NB4 (cell line): Measurements from ENCODE around the gene GNAO1.

Source experiments
- DNase-seq: peaks from one replicate; pipeline ENCODE4 v3.0.0; 2010; ENCODE audit warnings: low read depth
- H3K4me3 ChIP-seq: one replicate; pipeline ENCODE4 v1.5.1; 2011; ENCODE audit warnings: mild to moderate bottlenecking, low read depth, low read length, moderate library complexity
- CTCF ChIP-seq: IDR thresholded peaks from one replicate; pipeline ENCODE4 v1.5.1; 2012; ENCODE audit warnings: low read depth, low read length
- MYC ChIP-seq: IDR thresholded peaks from 2 replicates; pipeline ENCODE4 v1.6.1; 2011; ENCODE audit warnings: low read depth, low read length
- POLR2A ChIP-seq: IDR thresholded peaks from 2 replicates; pipeline ENCODE4 v1.6.1; 2011; ENCODE audit warnings: mild to moderate bottlenecking; ENCODE audit not compliant: insufficient read length; ENCODE audit errors: extremely low read depth
- TF ChIP-seq, protein P1 (sequence below): IDR thresholded peaks from 2 replicates; pipeline ENCODE4 v1.6.1; 2011; ENCODE audit warnings: low read depth, low read length

GNAO1 gene

DNA sequence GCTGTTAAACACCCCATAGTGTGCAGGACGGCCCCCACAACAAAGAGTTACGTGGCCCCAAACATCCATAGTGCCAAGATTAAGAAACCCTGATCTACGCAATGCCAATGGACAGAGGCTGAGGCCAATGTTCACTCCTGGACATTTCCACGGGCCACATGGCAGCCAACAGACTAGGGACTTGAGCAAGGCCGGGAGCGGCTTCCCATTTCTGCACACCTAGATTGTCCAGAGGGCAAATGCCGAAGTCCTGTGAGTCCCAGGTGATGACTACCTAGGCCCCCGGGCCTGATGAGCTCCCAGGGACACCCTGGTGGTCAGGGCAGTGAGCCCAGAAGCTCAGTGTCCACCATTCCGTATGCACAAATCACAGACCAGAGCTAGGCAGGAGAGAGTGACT is 138.6 kb downstream of the GNAO1 start:
- DNase-seq: no peak
- H3K4me3 ChIP-seq: no peak overlapping the region
- TF ChIP-seq POLR2A (no peak), MYC (no peak), CTCF (no peak)
- TF ChIP-seq, protein P1, sequence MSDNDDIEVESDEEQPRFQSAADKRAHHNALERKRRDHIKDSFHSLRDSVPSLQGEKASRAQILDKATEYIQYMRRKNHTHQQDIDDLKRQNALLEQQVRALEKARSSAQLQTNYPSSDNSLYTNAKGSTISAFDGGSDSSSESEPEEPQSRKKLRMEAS: no peak

GRCh38 chr16:56330476-56330875 is 139.2 kb downstream of the GNAO1 start:
- TF ChIP-seq MYC (no peak), CTCF (no peak), POLR2A (no peak)
- TF ChIP-seq, protein P1: no peak
- no peak overlapping the region for H3K4me3 ChIP-seq
- no peak for DNase-seq

- H3K4me3 ChIP-seq: no peak overlapping the region
- TF ChIP-seq CTCF: no peak
- no peak for TF ChIP-seq MYC
- TF ChIP-seq, protein P1: no peak
- TF ChIP-seq POLR2A: no peak
- no peak for DNase-seq
Measured at GRCh38 chr16:56331399-56331798, 140.1 kb downstream of the GNAO1 start.

DNA sequence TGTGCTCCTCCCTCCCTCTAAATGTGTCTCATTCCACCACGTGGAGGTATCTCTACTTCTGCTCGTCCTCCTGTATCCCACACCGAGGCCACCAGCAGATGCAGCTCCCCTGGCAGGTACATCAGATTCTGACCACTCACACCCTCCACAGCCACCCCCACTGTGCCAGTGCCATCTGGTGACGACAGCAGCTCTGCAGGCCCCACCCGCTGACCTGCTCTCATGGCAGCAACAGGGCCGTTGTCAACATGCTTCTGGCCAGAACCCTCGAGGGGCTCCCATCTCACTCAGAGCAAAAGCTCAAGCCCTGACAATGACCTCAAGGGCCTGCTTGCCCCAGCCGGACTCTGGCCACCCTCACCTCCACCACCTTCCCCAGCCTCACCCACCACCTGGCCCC is 140.6 kb downstream of the GNAO1 start:
- TF ChIP-seq CTCF: no peak
- TF ChIP-seq, protein P1: no peak
- no peak for TF ChIP-seq MYC
- TF ChIP-seq POLR2A: no peak
- no peak for DNase-seq
- no peak overlapping the region for H3K4me3 ChIP-seq

DNA sequence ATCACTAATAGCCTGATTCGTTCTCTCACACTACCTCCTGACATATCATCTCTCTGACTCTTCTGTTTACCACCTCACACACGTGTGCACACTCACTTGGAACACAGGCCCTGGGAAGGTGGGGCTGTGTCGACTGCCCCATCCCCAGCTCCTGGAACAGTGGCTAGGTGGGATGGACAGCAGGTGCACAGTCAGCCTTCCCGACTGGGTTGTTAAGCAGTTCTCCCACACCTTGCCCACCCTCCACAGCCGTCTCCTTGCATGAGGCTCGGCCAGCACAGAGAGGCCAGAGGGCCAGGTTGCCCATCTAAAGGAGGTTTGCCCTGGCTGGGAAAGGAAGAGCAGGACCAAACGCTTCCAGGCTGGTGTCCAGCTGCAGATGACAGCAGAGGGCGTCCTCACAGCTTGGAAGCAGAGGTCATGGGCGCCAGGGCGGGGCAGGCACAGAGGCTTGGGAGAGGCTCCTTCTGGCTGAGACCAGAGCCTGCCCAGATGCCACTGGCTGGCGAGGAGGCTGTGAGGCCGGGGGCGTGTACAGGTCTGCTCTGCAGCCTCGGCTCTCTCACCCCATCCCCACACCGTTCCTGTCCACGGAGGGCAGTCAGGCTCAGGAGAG is 141.3 kb downstream of the GNAO1 start:
- TF ChIP-seq, protein P1: no peak
- peak; percentile 9 for TF ChIP-seq CTCF
- peak; percentile 42 for DNase-seq
- no peak overlapping the region for H3K4me3 ChIP-seq

- no peak overlapping the region for H3K4me3 ChIP-seq
- DNase-seq: no peak
- TF ChIP-seq, protein P1: no peak
- no peak for TF ChIP-seq MYC
Measured at GRCh38 chr16:56334761-56335160, 143.5 kb downstream of the GNAO1 start.
